ENCODE data around the gene AUTS2. TPM values are rescaled to one million over a fixed set of nuclear protein-coding genes. Genes with fewer than 3 reads are reported as not detected.

AUTS2 gene
- total and polyA plus RNA-seq, 4 donors, result 4.9 to 24.4 (median 7.0) TPM

DNA sequence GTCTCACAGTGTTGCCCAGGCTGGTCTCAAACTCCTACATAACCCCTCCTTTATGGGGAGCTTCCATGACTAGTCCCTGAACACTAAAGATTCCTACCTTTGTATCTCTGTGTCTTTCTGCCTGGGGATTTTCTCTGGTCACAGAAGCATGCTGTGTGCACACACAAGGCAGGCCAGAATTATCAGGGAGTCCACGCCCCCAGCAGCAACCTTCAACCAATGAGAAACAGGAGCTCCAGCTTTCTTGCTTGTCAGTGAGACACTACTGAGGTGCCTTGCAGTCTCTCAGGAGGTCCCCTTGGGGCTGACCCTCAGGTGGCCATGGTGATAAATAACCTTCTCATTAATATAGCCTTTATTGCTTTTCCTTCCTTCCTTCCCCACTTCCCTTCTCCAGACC, 45.1 kb upstream of the AUTS2 start:
- H3K4me3 ChIP-seq (ENCODE audit: low read depth in 1 of 3, low read length in 3 of 3), result no peak overlapping the region
- TF ChIP-seq YY1 (IDR thresholded peaks at IDR 0.05) (no peak), SP1 (IDR thresholded peaks at IDR 0.05) (no peak), EGR1 (IDR thresholded peaks at IDR 0.05; ENCODE audit: low read depth in 2 of 2) (no peak), FOXA1 (IDR thresholded peaks at IDR 0.05) (no peak), FOXA2 (IDR thresholded peaks at IDR 0.05) (no peak), HNF4G (IDR thresholded peaks at IDR 0.05) (no peak), JUND (IDR thresholded peaks at IDR 0.05) (no peak), RAD21 (IDR thresholded peaks at IDR 0.05) (no peak), NR2F2 (IDR thresholded peaks at IDR 0.05) (no peak), GABPA (IDR thresholded peaks at IDR 0.05 in 1 of 2, conservative IDR thresholded peaks at IDR 0.05 in 1 of 2) (no peak), RXRA (IDR thresholded peaks at IDR 0.05) (no peak), TAF1 (conservative IDR thresholded peaks at IDR 0.05) (no peak)
- TF ChIP-seq, protein P1, sequence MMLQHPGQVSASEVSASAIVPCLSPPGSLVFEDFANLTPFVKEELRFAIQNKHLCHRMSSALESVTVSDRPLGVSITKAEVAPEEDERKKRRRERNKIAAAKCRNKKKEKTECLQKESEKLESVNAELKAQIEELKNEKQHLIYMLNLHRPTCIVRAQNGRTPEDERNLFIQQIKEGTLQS (IDR thresholded peaks at IDR 0.05), result no peak
- TF ChIP-seq, protein P2, sequence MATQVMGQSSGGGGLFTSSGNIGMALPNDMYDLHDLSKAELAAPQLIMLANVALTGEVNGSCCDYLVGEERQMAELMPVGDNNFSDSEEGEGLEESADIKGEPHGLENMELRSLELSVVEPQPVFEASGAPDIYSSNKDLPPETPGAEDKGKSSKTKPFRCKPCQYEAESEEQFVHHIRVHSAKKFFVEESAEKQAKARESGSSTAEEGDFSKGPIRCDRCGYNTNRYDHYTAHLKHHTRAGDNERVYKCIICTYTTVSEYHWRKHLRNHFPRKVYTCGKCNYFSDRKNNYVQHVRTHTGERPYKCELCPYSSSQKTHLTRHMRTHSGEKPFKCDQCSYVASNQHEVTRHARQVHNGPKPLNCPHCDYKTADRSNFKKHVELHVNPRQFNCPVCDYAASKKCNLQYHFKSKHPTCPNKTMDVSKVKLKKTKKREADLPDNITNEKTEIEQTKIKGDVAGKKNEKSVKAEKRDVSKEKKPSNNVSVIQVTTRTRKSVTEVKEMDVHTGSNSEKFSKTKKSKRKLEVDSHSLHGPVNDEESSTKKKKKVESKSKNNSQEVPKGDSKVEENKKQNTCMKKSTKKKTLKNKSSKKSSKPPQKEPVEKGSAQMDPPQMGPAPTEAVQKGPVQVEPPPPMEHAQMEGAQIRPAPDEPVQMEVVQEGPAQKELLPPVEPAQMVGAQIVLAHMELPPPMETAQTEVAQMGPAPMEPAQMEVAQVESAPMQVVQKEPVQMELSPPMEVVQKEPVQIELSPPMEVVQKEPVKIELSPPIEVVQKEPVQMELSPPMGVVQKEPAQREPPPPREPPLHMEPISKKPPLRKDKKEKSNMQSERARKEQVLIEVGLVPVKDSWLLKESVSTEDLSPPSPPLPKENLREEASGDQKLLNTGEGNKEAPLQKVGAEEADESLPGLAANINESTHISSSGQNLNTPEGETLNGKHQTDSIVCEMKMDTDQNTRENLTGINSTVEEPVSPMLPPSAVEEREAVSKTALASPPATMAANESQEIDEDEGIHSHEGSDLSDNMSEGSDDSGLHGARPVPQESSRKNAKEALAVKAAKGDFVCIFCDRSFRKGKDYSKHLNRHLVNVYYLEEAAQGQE (IDR thresholded peaks at IDR 0.05), result no peak
- TF ChIP-seq, protein P3, sequence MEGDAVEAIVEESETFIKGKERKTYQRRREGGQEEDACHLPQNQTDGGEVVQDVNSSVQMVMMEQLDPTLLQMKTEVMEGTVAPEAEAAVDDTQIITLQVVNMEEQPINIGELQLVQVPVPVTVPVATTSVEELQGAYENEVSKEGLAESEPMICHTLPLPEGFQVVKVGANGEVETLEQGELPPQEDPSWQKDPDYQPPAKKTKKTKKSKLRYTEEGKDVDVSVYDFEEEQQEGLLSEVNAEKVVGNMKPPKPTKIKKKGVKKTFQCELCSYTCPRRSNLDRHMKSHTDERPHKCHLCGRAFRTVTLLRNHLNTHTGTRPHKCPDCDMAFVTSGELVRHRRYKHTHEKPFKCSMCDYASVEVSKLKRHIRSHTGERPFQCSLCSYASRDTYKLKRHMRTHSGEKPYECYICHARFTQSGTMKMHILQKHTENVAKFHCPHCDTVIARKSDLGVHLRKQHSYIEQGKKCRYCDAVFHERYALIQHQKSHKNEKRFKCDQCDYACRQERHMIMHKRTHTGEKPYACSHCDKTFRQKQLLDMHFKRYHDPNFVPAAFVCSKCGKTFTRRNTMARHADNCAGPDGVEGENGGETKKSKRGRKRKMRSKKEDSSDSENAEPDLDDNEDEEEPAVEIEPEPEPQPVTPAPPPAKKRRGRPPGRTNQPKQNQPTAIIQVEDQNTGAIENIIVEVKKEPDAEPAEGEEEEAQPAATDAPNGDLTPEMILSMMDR (IDR thresholded peaks at IDR 0.05; ENCODE audit: low read depth, low read length, missing input control), result no peak
- TF ChIP-seq, protein P4, sequence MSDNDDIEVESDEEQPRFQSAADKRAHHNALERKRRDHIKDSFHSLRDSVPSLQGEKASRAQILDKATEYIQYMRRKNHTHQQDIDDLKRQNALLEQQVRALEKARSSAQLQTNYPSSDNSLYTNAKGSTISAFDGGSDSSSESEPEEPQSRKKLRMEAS (IDR thresholded peaks at IDR 0.05), result no peak
- H3K27ac ChIP-seq (ENCODE audit: low read depth in 1 of 2, low read length in 2 of 2), result no peak overlapping the region
- no peaks in the 10 kb centered on the region for H3K36me3 ChIP-seq (ENCODE audit: control insufficient read depth in 4 of 4, insufficient read depth in 3 of 4, low read depth in 1 of 4, low read length in 3 of 4)
- H3K9ac ChIP-seq (ENCODE audit: low read depth in 1 of 2, low read length in 2 of 2), result no peak overlapping the region
- no peaks in the 10 kb centered on the region for H3K27me3 ChIP-seq (ENCODE audit: control insufficient read depth in 4 of 4, insufficient read depth in 4 of 4, low read length in 3 of 4)
- DNase-seq (ENCODE audit: low spot score), result no peak
- WGBS, result 65% methylated on average over 1 of the region's 1 CpG
- no peaks in the 10 kb centered on the region for H3K4me1 ChIP-seq (ENCODE audit: control insufficient read depth in 4 of 4, insufficient read depth in 4 of 4, low read length in 3 of 4)
- H3K9me3 ChIP-seq (ENCODE audit: control insufficient read depth in 4 of 4, low read length in 3 of 4), result no peaks in the 10 kb centered on the region

DNA sequence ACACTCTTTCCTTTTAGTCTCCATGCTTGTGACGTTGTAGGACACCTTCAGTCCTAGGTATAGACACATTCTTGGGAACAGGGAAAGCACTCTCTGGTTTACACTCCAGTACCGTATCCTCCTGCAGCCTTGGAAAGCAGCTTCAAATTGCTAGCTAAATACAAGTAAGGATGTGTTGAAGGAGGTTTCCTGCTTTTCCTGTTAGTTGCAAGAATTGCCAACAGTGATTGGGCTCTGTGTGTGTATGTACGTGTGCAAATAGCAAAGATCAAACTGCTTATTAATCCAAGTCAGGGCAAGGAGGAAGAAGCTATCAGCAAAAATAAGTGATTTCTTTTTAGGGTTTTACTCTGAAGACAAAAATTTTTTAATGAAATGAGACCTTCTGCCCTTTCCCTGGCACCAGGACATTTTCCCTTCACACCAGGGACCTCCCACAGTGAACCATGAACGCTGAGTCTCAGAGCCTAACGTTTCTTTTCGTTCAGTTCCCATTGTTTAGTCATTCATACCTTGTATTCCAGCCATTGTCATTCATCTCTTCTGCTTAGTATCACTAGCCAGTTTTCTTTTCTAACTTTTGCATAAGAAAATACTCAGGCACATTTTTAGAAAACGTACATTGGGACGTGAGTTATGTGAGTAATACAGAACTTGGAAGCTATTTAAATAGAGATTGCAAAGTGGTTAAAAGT, 36.9 kb upstream of the AUTS2 start:
- Histone ChIP-seq H3K4me3 (ENCODE audit: low read depth in 1 of 3, low read length in 3 of 3) (no peak overlapping the region), H3K9me3 (ENCODE audit: control insufficient read depth in 4 of 4, low read length in 3 of 4) (no peaks in the 10 kb centered on the region), H3K27ac (ENCODE audit: low read depth in 1 of 2, low read length in 2 of 2) (no peak overlapping the region), H3K4me1 (ENCODE audit: control insufficient read depth in 4 of 4, insufficient read depth in 4 of 4, low read length in 3 of 4) (peaks cover 0 to 4% (median 1%) of the 10 kb centered on the region in 4 donors), H3K36me3 (ENCODE audit: control insufficient read depth in 4 of 4, insufficient read depth in 3 of 4, low read depth in 1 of 4, low read length in 3 of 4) (no peaks in the 10 kb centered on the region), H3K9ac (ENCODE audit: low read depth in 1 of 2, low read length in 2 of 2) (no peak overlapping the region), H3K27me3 (ENCODE audit: control insufficient read depth in 4 of 4, insufficient read depth in 4 of 4, low read length in 3 of 4) (no peaks in the 10 kb centered on the region)
- no peak for DNase-seq (ENCODE audit: low spot score)
- TF ChIP-seq GABPA (IDR thresholded peaks at IDR 0.05 in 1 of 2, conservative IDR thresholded peaks at IDR 0.05 in 1 of 2) (no peak), TAF1 (conservative IDR thresholded peaks at IDR 0.05) (no peak), RXRA (IDR thresholded peaks at IDR 0.05) (no peak), HNF4G (IDR thresholded peaks at IDR 0.05) (no peak), NR2F2 (IDR thresholded peaks at IDR 0.05) (no peak), JUND (IDR thresholded peaks at IDR 0.05) (no peak), SP1 (IDR thresholded peaks at IDR 0.05) (no peak), FOXA1 (IDR thresholded peaks at IDR 0.05) (no peak)
- TF ChIP-seq, protein P2 (IDR thresholded peaks at IDR 0.05), result no peak
- TF ChIP-seq, protein P4 (IDR thresholded peaks at IDR 0.05), result no peak
- 57% methylated on average over 8 of the region's 8 CpGs for WGBS
